SH-SY5Y (cell line): ENCODE results near the gene HERPUD1.

Source experiments
- GATA2 ChIP-seq: IDR thresholded peaks from 2 replicates; pipeline ENCODE4 v1.6.1; 2011; ENCODE audit warnings: mild to moderate bottlenecking, low read depth, low read length
- GATA3 ChIP-seq: IDR thresholded peaks from 2 replicates; pipeline ENCODE4 v1.6.1; 2011; ENCODE audit warnings: low read depth, mild to moderate bottlenecking, low read length, moderate library complexity

DNA sequence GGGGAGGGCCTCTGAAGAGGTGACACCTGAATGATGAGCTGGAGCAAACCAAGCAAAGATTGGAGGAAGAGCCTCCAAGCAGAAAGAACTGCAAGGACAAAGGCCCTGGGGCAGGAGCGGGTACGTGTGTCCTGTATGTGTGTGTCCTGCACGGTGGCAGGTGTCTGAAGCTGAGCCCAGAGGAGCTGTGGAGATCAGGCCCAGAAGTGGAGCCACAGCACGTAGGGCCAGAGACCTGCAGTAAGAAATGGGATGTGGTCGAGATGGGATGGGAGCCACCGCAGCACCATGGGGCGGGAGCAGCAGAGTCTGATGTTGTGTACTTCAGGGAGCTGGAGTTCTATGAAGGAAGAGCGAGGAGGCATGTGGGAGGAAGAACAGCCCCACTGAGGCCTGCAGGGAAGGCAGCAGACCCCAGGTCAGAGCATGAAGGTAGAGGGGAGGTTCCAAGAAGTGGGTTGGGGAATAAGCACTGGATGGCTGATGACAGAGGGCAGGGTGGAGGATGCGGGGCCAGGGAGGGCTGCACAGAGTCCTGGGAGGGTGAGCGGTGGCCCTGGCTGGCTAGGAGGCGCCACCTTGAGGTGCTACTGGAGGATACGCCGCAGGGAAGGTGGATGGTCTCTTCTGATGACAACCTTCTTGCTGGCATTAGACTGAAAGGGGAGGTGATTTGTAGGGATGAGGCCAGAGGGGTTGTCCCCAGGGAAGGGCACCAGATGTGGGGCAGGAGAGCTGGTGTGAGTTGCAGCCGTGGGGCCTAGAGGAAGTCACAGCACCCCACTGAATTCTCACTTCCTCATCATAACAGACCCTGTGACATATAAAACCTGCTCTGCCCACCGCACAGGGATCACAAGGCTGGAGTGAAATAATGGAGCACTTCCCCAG lies 19.2 kb downstream of the HERPUD1 start:
- no peak for TF ChIP-seq GATA2
- no peak for TF ChIP-seq GATA3
